ENCODE measurements around the gene FXYD2.

The FXYD2 gene

GRCh38 chr11:117828611-117829368, 4.2 kb upstream of the FXYD2 start:
- no peaks in the 10 kb centered on the region for H3K36me3 ChIP-seq (ENCODE audit: insufficient read depth, insufficient read length, low read length)
- H3K4me1 ChIP-seq (ENCODE audit: insufficient read depth, insufficient read length): peaks cover 17% of the 10 kb centered on the region
- TF ChIP-seq YY1 (IDR thresholded peaks at IDR 0.05; ENCODE audit: insufficient read depth, insufficient read length) (no peak), SUZ12 (IDR thresholded peaks at IDR 0.05; ENCODE audit: extremely low read depth, insufficient read depth, insufficient read length) (no peak), ZNF274 (IDR thresholded peaks at IDR 0.05; ENCODE audit: low read depth, low read length) (no peak)
- H3K4me3 ChIP-seq (ENCODE audit: insufficient read length, low read depth): no peak overlapping the region
- no peak for DNase-seq (ENCODE audit: low read depth, low spot score)
- no peaks in the 10 kb centered on the region for H3K27me3 ChIP-seq (ENCODE audit: insufficient read depth, insufficient read length)
- H3K9ac ChIP-seq (ENCODE audit: insufficient read length, low read depth): no peak overlapping the region
- H3K9me3 ChIP-seq (ENCODE audit: insufficient read depth, low read length): no peaks in the 10 kb centered on the region

GRCh38 chr11:117827521-117828511, 3.3 kb upstream of the FXYD2 start:
- Histone ChIP-seq H3K9ac (ENCODE audit: insufficient read length, low read depth) (no peak overlapping the region), H3K9me3 (ENCODE audit: insufficient read depth, low read length) (no peaks in the 10 kb centered on the region), H3K27me3 (ENCODE audit: insufficient read depth, insufficient read length) (no peaks in the 10 kb centered on the region), H3K4me1 (ENCODE audit: insufficient read depth, insufficient read length) (peaks cover 20% of the 10 kb centered on the region), H3K36me3 (ENCODE audit: insufficient read depth, insufficient read length, low read length) (no peaks in the 10 kb centered on the region), H3K4me3 (ENCODE audit: insufficient read length, low read depth) (no peak overlapping the region)
- no peak for TF ChIP-seq SUZ12 (IDR thresholded peaks at IDR 0.05; ENCODE audit: extremely low read depth, insufficient read depth, insufficient read length)
- TF ChIP-seq ZNF274 (IDR thresholded peaks at IDR 0.05; ENCODE audit: low read depth, low read length): no peak
- no peak for TF ChIP-seq YY1 (IDR thresholded peaks at IDR 0.05; ENCODE audit: insufficient read depth, insufficient read length)
- DNase-seq (ENCODE audit: low read depth, low spot score): no peak

GRCh38 chr11:117826832-117827231, 2.3 kb upstream of the FXYD2 start:
- Histone ChIP-seq H3K4me3 (ENCODE audit: insufficient read length, low read depth) (no peak overlapping the region), H3K4me1 (ENCODE audit: insufficient read depth, insufficient read length) (peaks cover 26% of the 10 kb centered on the region), H3K36me3 (ENCODE audit: insufficient read depth, insufficient read length, low read length) (no peaks in the 10 kb centered on the region), H3K9ac (ENCODE audit: insufficient read length, low read depth) (no peak overlapping the region), H3K27me3 (ENCODE audit: insufficient read depth, insufficient read length) (no peaks in the 10 kb centered on the region), H3K9me3 (ENCODE audit: insufficient read depth, low read length) (no peaks in the 10 kb centered on the region)
- DNase-seq (ENCODE audit: low read depth, low spot score): no peak
- TF ChIP-seq ZNF274 (IDR thresholded peaks at IDR 0.05; ENCODE audit: low read depth, low read length): no peak

- Histone ChIP-seq H3K9ac (ENCODE audit: insufficient read length, low read depth) (no peak overlapping the region), H3K27me3 (ENCODE audit: insufficient read depth, insufficient read length) (no peaks in the 10 kb centered on the region), H3K9me3 (ENCODE audit: insufficient read depth, low read length) (no peaks in the 10 kb centered on the region), H3K4me3 (ENCODE audit: insufficient read length, low read depth) (no peak overlapping the region), H3K4me1 (ENCODE audit: insufficient read depth, insufficient read length) (peaks cover 26% of the 10 kb centered on the region), H3K36me3 (ENCODE audit: insufficient read depth, insufficient read length, low read length) (no peaks in the 10 kb centered on the region)
- no peak for TF ChIP-seq ZNF274 (IDR thresholded peaks at IDR 0.05; ENCODE audit: low read depth, low read length)
- DNase-seq (ENCODE audit: low read depth, low spot score): no peak
Measured at GRCh38 chr11:117826190-117826570, 1.6 kb upstream of the FXYD2 start.

GRCh38 chr11:117825538-117826189, 1.1 kb upstream of the FXYD2 start:
- Histone ChIP-seq H3K36me3 (ENCODE audit: insufficient read depth, insufficient read length, low read length) (no peaks in the 10 kb centered on the region), H3K4me3 (ENCODE audit: insufficient read length, low read depth) (no peak overlapping the region), H3K27me3 (ENCODE audit: insufficient read depth, insufficient read length) (no peaks in the 10 kb centered on the region), H3K9ac (ENCODE audit: insufficient read length, low read depth) (no peak overlapping the region), H3K4me1 (ENCODE audit: insufficient read depth, insufficient read length) (peaks cover 26% of the 10 kb centered on the region), H3K9me3 (ENCODE audit: insufficient read depth, low read length) (no peaks in the 10 kb centered on the region)
- TF ChIP-seq SUZ12 (IDR thresholded peaks at IDR 0.05; ENCODE audit: extremely low read depth, insufficient read depth, insufficient read length): no peak
- no peak for TF ChIP-seq YY1 (IDR thresholded peaks at IDR 0.05; ENCODE audit: insufficient read depth, insufficient read length)
- TF ChIP-seq ZNF274 (IDR thresholded peaks at IDR 0.05; ENCODE audit: low read depth, low read length): no peak
- DNase-seq (ENCODE audit: low read depth, low spot score): no peak

GRCh38 chr11:117823946-117824420, 561 bp downstream of the FXYD2 start:
- Histone ChIP-seq H3K9ac (ENCODE audit: insufficient read length, low read depth) (no peak overlapping the region), H3K36me3 (ENCODE audit: insufficient read depth, insufficient read length, low read length) (no peaks in the 10 kb centered on the region), H3K9me3 (ENCODE audit: insufficient read depth, low read length) (no peaks in the 10 kb centered on the region), H3K4me1 (ENCODE audit: insufficient read depth, insufficient read length) (peaks cover 25% of the 10 kb centered on the region), H3K4me3 (ENCODE audit: insufficient read length, low read depth) (no peak overlapping the region), H3K27me3 (ENCODE audit: insufficient read depth, insufficient read length) (no peaks in the 10 kb centered on the region)
- no peak for TF ChIP-seq YY1 (IDR thresholded peaks at IDR 0.05; ENCODE audit: insufficient read depth, insufficient read length)
- no peak for TF ChIP-seq ZNF274 (IDR thresholded peaks at IDR 0.05; ENCODE audit: low read depth, low read length)
- TF ChIP-seq SUZ12 (IDR thresholded peaks at IDR 0.05; ENCODE audit: extremely low read depth, insufficient read depth, insufficient read length): no peak
- no peak for DNase-seq (ENCODE audit: low read depth, low spot score)
